ENCODE results near the gene TSPYL4. TPM values are rescaled to one million over a fixed set of nuclear protein-coding genes. Genes with fewer than 3 reads are reported as not detected.

TSPYL4 gene
- total RNA-seq (15.1 TPM), polyA plus RNA-seq (16.1 TPM)
- long read RNA-seq, donor 1, full-length matches to known transcripts, result 7 of 7 reads
- long read RNA-seq, donor 1, partial matches to known transcripts, result 0 of 7 reads
- long read RNA-seq, donor 1, other reads (novel, unspliced or antisense), result 0 of 7 reads
- long read RNA-seq, donor 2, result 0 reads
- long read RNA-seq, donor 3, full-length matches to known transcripts, result 99 of 99 reads
- long read RNA-seq, donor 3, partial matches to known transcripts, result 0 of 99 reads
- long read RNA-seq, donor 3, other reads (novel, unspliced or antisense), result 0 of 99 reads
- long read RNA-seq, donor 4, full-length matches to known transcripts, result 49 of 49 reads
- long read RNA-seq, donor 4, partial matches to known transcripts, result 0 of 49 reads
- long read RNA-seq, donor 4, other reads (novel, unspliced or antisense), result 0 of 49 reads
- long read RNA-seq, donor 5, full-length matches to known transcripts, result 135 of 135 reads
- long read RNA-seq, donor 5, partial matches to known transcripts, result 0 of 135 reads
- long read RNA-seq, donor 5, other reads (novel, unspliced or antisense), result 0 of 135 reads
- long read RNA-seq, donor 6, full-length matches to known transcripts, result 37 of 37 reads
- long read RNA-seq, donor 6, partial matches to known transcripts, result 0 of 37 reads
- long read RNA-seq, donor 6, other reads (novel, unspliced or antisense), result 0 of 37 reads
- long read RNA-seq, donor 7, full-length matches to known transcripts, result 96 of 96 reads
- long read RNA-seq, donor 7, partial matches to known transcripts, result 0 of 96 reads
- long read RNA-seq, donor 7, other reads (novel, unspliced or antisense), result 0 of 96 reads
- long read RNA-seq, donor 8, full-length matches to known transcripts, result 32 of 32 reads
- long read RNA-seq, donor 8, partial matches to known transcripts, result 0 of 32 reads
- long read RNA-seq, donor 8, other reads (novel, unspliced or antisense), result 0 of 32 reads
- long read RNA-seq, donor 9, full-length matches to known transcripts, result 41 of 41 reads
- long read RNA-seq, donor 9, partial matches to known transcripts, result 0 of 41 reads
- long read RNA-seq, donor 9, other reads (novel, unspliced or antisense), result 0 of 41 reads
- long read RNA-seq, donor 10, full-length matches to known transcripts, result 57 of 57 reads
- long read RNA-seq, donor 10, partial matches to known transcripts, result 0 of 57 reads
- long read RNA-seq, donor 10, other reads (novel, unspliced or antisense), result 0 of 57 reads

- Histone ChIP-seq H3K9me3 (ENCODE audit: control insufficient read depth in 2 of 2, insufficient read depth in 1 of 2, low read length in 1 of 2) (peaks cover 0 to 5% of the 10 kb centered on the region in 2 donors), H3K4me3 (ENCODE audit: low read length in 2 of 2) (peak within 1 kb of the TSS; percentile 80 to 99), H3K27ac (ENCODE audit: low read depth in 1 of 2, low read length in 1 of 2) (peak within 1 kb of the TSS; percentile 78 to 88), H3K27me3 (ENCODE audit: control insufficient read depth in 2 of 2, insufficient read depth in 1 of 2, low read length in 1 of 2) (no peaks in the 10 kb centered on the region), H3K4me1 (ENCODE audit: control insufficient read depth in 2 of 2, insufficient read depth in 2 of 2, low read length in 2 of 2) (peaks cover 26 to 30% of the 10 kb centered on the region in 2 donors), H3K36me3 (ENCODE audit: control insufficient read depth in 2 of 2, insufficient read depth in 2 of 2, low read length in 1 of 2) (peaks cover 0 to 2% of the 10 kb centered on the region in 2 donors)
- under 1% methylated on average over 53 of the region's 53 CpGs for WGBS
- peak; percentile 88 to 97 (median 94) for DNase-seq (ENCODE audit: low read depth in 6 of 9, low spot score in 9 of 9)
These were observed at the start of gene TSPYL4 for GRCh38 chr6:116253505-116254296. Gene TSPYL4 (minus strand): TSS chr6:116254075. CDS start chr6:116254008, 67 bp downstream.

- H3K4me3 ChIP-seq (ENCODE audit: low read length in 2 of 2), result no peak overlapping the region
- H3K27me3 ChIP-seq (ENCODE audit: control insufficient read depth in 2 of 2, insufficient read depth in 1 of 2, low read length in 1 of 2), result no peaks in the 10 kb centered on the region
- 98% methylated on average over 3 of the region's 3 CpGs for WGBS
- no peak overlapping the region for H3K27ac ChIP-seq (ENCODE audit: low read depth in 1 of 2, low read length in 1 of 2)
- DNase-seq (ENCODE audit: low read depth in 6 of 9, low spot score in 9 of 9), result no peak
- H3K4me1 ChIP-seq (ENCODE audit: control insufficient read depth in 2 of 2, insufficient read depth in 2 of 2, low read length in 2 of 2), result no peaks in the 10 kb centered on the region
- H3K9me3 ChIP-seq (ENCODE audit: control insufficient read depth in 2 of 2, insufficient read depth in 1 of 2, low read length in 1 of 2), result peaks cover 0 to 2% of the 10 kb centered on the region in 2 donors
- H3K36me3 ChIP-seq (ENCODE audit: control insufficient read depth in 2 of 2, insufficient read depth in 2 of 2, low read length in 1 of 2), result no peaks in the 10 kb centered on the region
These were observed 47.2 kb upstream of the TSPYL4 start for GRCh38 chr6:116301104-116301503.

- no peak overlapping the region for H3K27ac ChIP-seq (ENCODE audit: low read depth in 1 of 2, low read length in 1 of 2)
- DNase-seq (ENCODE audit: low read depth in 6 of 9, low spot score in 9 of 9), result no peak
These were observed 46.7 kb upstream of the TSPYL4 start for GRCh38 chr6:116300566-116300965.

GRCh38 chr6:116298973-116299372 is 45.1 kb upstream of the TSPYL4 start:
- no peak for DNase-seq (ENCODE audit: low read depth in 6 of 9, low spot score in 9 of 9)
- no peaks in the 10 kb centered on the region for H3K36me3 ChIP-seq (ENCODE audit: control insufficient read depth in 2 of 2, insufficient read depth in 2 of 2, low read length in 1 of 2)
- H3K4me3 ChIP-seq (ENCODE audit: low read length in 2 of 2), result no peak overlapping the region
- H3K27me3 ChIP-seq (ENCODE audit: control insufficient read depth in 2 of 2, insufficient read depth in 1 of 2, low read length in 1 of 2), result no peaks in the 10 kb centered on the region
- H3K9me3 ChIP-seq (ENCODE audit: control insufficient read depth in 2 of 2, insufficient read depth in 1 of 2, low read length in 1 of 2), result peaks cover 0 to 2% of the 10 kb centered on the region in 2 donors
- H3K27ac ChIP-seq (ENCODE audit: low read depth in 1 of 2, low read length in 1 of 2), result no peak overlapping the region
- H3K4me1 ChIP-seq (ENCODE audit: control insufficient read depth in 2 of 2, insufficient read depth in 2 of 2, low read length in 2 of 2), result no peaks in the 10 kb centered on the region

More at GRCh38 chr6:116300566-116300965, 46.7 kb upstream of the TSPYL4 start:
- H3K36me3 ChIP-seq (ENCODE audit: control insufficient read depth in 2 of 2, insufficient read depth in 2 of 2, low read length in 1 of 2), result no peaks in the 10 kb centered on the region
- no peak overlapping the region for H3K4me3 ChIP-seq (ENCODE audit: low read length in 2 of 2)
- 94% methylated on average over 1 of the region's 1 CpG for WGBS
- no peaks in the 10 kb centered on the region for H3K27me3 ChIP-seq (ENCODE audit: control insufficient read depth in 2 of 2, insufficient read depth in 1 of 2, low read length in 1 of 2)
- peaks cover 0 to 2% of the 10 kb centered on the region in 2 donors for H3K9me3 ChIP-seq (ENCODE audit: control insufficient read depth in 2 of 2, insufficient read depth in 1 of 2, low read length in 1 of 2)
- H3K4me1 ChIP-seq (ENCODE audit: control insufficient read depth in 2 of 2, insufficient read depth in 2 of 2, low read length in 2 of 2), result no peaks in the 10 kb centered on the region

- 97% methylated on average over 3 of the region's 3 CpGs for WGBS
- H3K4me1 ChIP-seq (ENCODE audit: control insufficient read depth in 2 of 2, insufficient read depth in 2 of 2, low read length in 2 of 2), result no peaks in the 10 kb centered on the region
- H3K36me3 ChIP-seq (ENCODE audit: control insufficient read depth in 2 of 2, insufficient read depth in 2 of 2, low read length in 1 of 2), result no peaks in the 10 kb centered on the region
These were observed 44.4 kb upstream of the TSPYL4 start for GRCh38 chr6:116298273-116298672.

GRCh38 chr6:116292553-116292952 is 38.7 kb upstream of the TSPYL4 start:
- no peak for DNase-seq (ENCODE audit: low read depth in 6 of 9, low spot score in 9 of 9)
- no peak overlapping the region for H3K4me3 ChIP-seq (ENCODE audit: low read length in 2 of 2)
- 99% methylated on average over 1 of the region's 1 CpG for WGBS

More at GRCh38 chr6:116298273-116298672, 44.4 kb upstream of the TSPYL4 start:
- peaks cover 0 to 2% of the 10 kb centered on the region in 2 donors for H3K9me3 ChIP-seq (ENCODE audit: control insufficient read depth in 2 of 2, insufficient read depth in 1 of 2, low read length in 1 of 2)
- H3K27ac ChIP-seq (ENCODE audit: low read depth in 1 of 2, low read length in 1 of 2), result no peak overlapping the region
- no peaks in the 10 kb centered on the region for H3K27me3 ChIP-seq (ENCODE audit: control insufficient read depth in 2 of 2, insufficient read depth in 1 of 2, low read length in 1 of 2)
- no peak for DNase-seq (ENCODE audit: low read depth in 6 of 9, low spot score in 9 of 9)
- no peak overlapping the region for H3K4me3 ChIP-seq (ENCODE audit: low read length in 2 of 2)

GRCh38 chr6:116291701-116292396 is 38.0 kb upstream of the TSPYL4 start:
- H3K4me1 ChIP-seq (ENCODE audit: control insufficient read depth in 2 of 2, insufficient read depth in 2 of 2, low read length in 2 of 2), result no peaks in the 10 kb centered on the region
- 90% methylated on average over 4 of the region's 4 CpGs for WGBS
- no peaks in the 10 kb centered on the region for H3K27me3 ChIP-seq (ENCODE audit: control insufficient read depth in 2 of 2, insufficient read depth in 1 of 2, low read length in 1 of 2)
- H3K4me3 ChIP-seq (ENCODE audit: low read length in 2 of 2), result no peak overlapping the region
- H3K9me3 ChIP-seq (ENCODE audit: control insufficient read depth in 2 of 2, insufficient read depth in 1 of 2, low read length in 1 of 2), result no peaks in the 10 kb centered on the region
- H3K27ac ChIP-seq (ENCODE audit: low read depth in 1 of 2, low read length in 1 of 2), result no peak overlapping the region
- DNase-seq (ENCODE audit: low read depth in 6 of 9, low spot score in 9 of 9), result no peak
- no peaks in the 10 kb centered on the region for H3K36me3 ChIP-seq (ENCODE audit: control insufficient read depth in 2 of 2, insufficient read depth in 2 of 2, low read length in 1 of 2)

More at GRCh38 chr6:116292553-116292952, 38.7 kb upstream of the TSPYL4 start:
- Histone ChIP-seq H3K36me3 (ENCODE audit: control insufficient read depth in 2 of 2, insufficient read depth in 2 of 2, low read length in 1 of 2) (no peaks in the 10 kb centered on the region), H3K9me3 (ENCODE audit: control insufficient read depth in 2 of 2, insufficient read depth in 1 of 2, low read length in 1 of 2) (no peaks in the 10 kb centered on the region), H3K27ac (ENCODE audit: low read depth in 1 of 2, low read length in 1 of 2) (no peak overlapping the region), H3K27me3 (ENCODE audit: control insufficient read depth in 2 of 2, insufficient read depth in 1 of 2, low read length in 1 of 2) (no peaks in the 10 kb centered on the region), H3K4me1 (ENCODE audit: control insufficient read depth in 2 of 2, insufficient read depth in 2 of 2, low read length in 2 of 2) (no peaks in the 10 kb centered on the region)

GRCh38 chr6:116290799-116291198 is 36.9 kb upstream of the TSPYL4 start:
- no peak for DNase-seq (ENCODE audit: low read depth in 6 of 9, low spot score in 9 of 9)
- Histone ChIP-seq H3K4me3 (ENCODE audit: low read length in 2 of 2) (no peak overlapping the region), H3K9me3 (ENCODE audit: control insufficient read depth in 2 of 2, insufficient read depth in 1 of 2, low read length in 1 of 2) (no peaks in the 10 kb centered on the region), H3K4me1 (ENCODE audit: control insufficient read depth in 2 of 2, insufficient read depth in 2 of 2, low read length in 2 of 2) (no peaks in the 10 kb centered on the region), H3K27me3 (ENCODE audit: control insufficient read depth in 2 of 2, insufficient read depth in 1 of 2, low read length in 1 of 2) (no peaks in the 10 kb centered on the region), H3K27ac (ENCODE audit: low read depth in 1 of 2, low read length in 1 of 2) (no peak overlapping the region), H3K36me3 (ENCODE audit: control insufficient read depth in 2 of 2, insufficient read depth in 2 of 2, low read length in 1 of 2) (no peaks in the 10 kb centered on the region)
- WGBS, result 96% methylated on average over 2 of the region's 2 CpGs
